Measurements from ENCODE around the gene ZNF469. TPM values are rescaled to one million over a fixed set of nuclear protein-coding genes. Genes with fewer than 3 reads are reported as not detected.

ZNF469 gene
- total and polyA plus RNA-seq, 9 of the 15 experiments (the other 6 are each of a cell fraction or from before 2014, with no cell fraction given) = 0.01 to 0.04 TPM; not detected in 7

GRCh38 chr16:88378836-88379693 lies 3.7 kb upstream of the ZNF469 start (continued):
- no peak for TF ChIP-seq KLF10 (CRISPR knock-in tag; IDR thresholded peaks at IDR 0.05)
- no peak for TF ChIP-seq BRCA1 (IDR thresholded peaks at IDR 0.05)
- no peak for TF ChIP-seq BRCA1 (CRISPR knock-in tag; IDR thresholded peaks at IDR 0.05)
- TF ChIP-seq MYC (IDR thresholded peaks at IDR 0.05; ENCODE audit: low read depth, low read length) = no peak
- no peak for TF ChIP-seq MYC (CRISPR knock-in tag; IDR thresholded peaks at IDR 0.05; ENCODE audit: borderline replicate concordance, low read depth)
- no peak for TF ChIP-seq GTF3C2 (IDR thresholded peaks at IDR 0.05; ENCODE audit: borderline replicate concordance, extremely low read depth, insufficient read length)
- no peak for TF ChIP-seq ZNF175 (CRISPR knock-in tag; IDR thresholded peaks at IDR 0.05; ENCODE audit: low read depth)
- no peak for TF ChIP-seq FOXA3 (CRISPR knock-in tag; conservative IDR thresholded peaks at IDR 0.05 in 1 of 2, IDR thresholded peaks at IDR 0.05 in 1 of 2)
- TF ChIP-seq ZBTB8A (IDR thresholded peaks at IDR 0.05; ENCODE audit: partially characterized antibody) = no peak
- TF ChIP-seq CXXC5 (CRISPR knock-in tag; IDR thresholded peaks at IDR 0.05) = no peak
- TF ChIP-seq CREB3L1 (IDR thresholded peaks at IDR 0.05; ENCODE audit: borderline replicate concordance, low read depth) = no peak

All from K562 (cell line).